ENCODE data around the gene CNDP1. TPM values are rescaled to one million over a fixed set of nuclear protein-coding genes. Genes with fewer than 3 reads are reported as not detected.

The CNDP1 gene
- total and polyA plus RNA-seq, 7 experiments from 2014 or later, result 0.12 to 0.34 (median 0.19) TPM; not detected in 4

DNA sequence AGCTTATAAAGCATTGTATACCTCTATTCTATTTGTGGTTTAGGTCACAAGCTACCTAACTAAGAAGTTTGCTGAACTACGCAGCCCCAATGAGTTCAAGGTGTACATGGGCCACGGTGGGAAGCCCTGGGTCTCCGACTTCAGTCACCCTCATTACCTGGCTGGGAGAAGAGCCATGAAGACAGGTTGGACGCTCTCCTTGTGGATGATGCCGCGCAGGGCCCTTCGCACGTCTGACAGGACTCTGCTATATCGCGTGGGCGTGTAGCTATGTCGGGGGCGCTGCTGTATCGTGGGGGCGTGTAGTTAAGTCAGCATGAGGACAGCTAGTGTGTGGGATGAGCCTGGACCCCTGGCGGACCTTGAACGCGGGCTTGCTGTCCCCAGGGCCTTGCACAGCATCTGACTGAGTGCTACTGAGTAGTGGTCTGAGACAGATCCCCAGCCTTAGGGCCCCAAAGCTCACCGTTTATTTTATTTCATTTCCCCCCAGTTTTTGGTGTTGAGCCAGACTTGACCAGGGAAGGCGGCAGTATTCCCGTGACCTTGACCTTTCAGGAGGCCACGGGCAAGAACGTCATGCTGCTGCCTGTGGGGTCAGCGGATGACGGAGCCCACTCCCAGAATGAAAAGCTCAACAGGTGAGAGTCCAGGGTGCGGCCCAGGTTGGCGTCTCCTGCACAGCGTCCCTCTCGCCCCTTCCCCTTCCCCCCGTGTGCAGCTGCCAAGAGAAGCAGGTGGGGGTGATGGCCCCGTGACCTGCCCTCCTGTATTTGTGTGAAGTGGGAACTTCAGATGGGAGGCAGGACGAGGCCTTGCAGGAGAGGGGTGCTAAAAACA lies 15.6 kb upstream of the CNDP1 start:
- POLR2A ChIA-PET, result no interaction called here
- DNase-seq (no peak), ATAC-seq (no peak)
- Histone ChIP-seq H3K4me3 (ENCODE audit: low read length) (no peak overlapping the region), H3K4me1 (ENCODE audit: control insufficient read depth in 2 of 2, insufficient read depth in 2 of 2, low read length in 2 of 2) (no peaks in the 10 kb centered on the region), H3K27me3 (ENCODE audit: control insufficient read depth in 2 of 2, insufficient read depth in 2 of 2, low read length in 2 of 2) (no peaks in the 10 kb centered on the region), H3K27ac (ENCODE audit: low read depth, low read length) (no peak overlapping the region), H3K36me3 (ENCODE audit: control insufficient read depth in 2 of 3, insufficient read depth in 3 of 3, low read length in 3 of 3) (peaks cover 0 to 78% (median 22%) of the 10 kb centered on the region in 3 experiments), H3K9me3 (ENCODE audit: control insufficient read depth in 2 of 3, low read length in 3 of 3) (no peaks in the 10 kb centered on the region)
- Mint-ChIP-seq H3K36me3 (peaks cover 14 to 72% (median 43%) of the 10 kb centered on the region in 5 donors), H3K9me3 (no peaks in the 10 kb centered on the region), H3K4me3 (no peak overlapping the region), H3K27me3 (no peaks in the 10 kb centered on the region), H3K27ac (peak overlapping the region in 2 of 9 donors; percentile 37 to 72), H3K4me1 (peaks cover 0 to 6% (median 0%) of the 10 kb centered on the region in 7 donors)
- intact Hi-C loops (cut with micrococcal nuclease), result no loop called here
- CTCF ChIA-PET, result no interaction called here

DNA sequence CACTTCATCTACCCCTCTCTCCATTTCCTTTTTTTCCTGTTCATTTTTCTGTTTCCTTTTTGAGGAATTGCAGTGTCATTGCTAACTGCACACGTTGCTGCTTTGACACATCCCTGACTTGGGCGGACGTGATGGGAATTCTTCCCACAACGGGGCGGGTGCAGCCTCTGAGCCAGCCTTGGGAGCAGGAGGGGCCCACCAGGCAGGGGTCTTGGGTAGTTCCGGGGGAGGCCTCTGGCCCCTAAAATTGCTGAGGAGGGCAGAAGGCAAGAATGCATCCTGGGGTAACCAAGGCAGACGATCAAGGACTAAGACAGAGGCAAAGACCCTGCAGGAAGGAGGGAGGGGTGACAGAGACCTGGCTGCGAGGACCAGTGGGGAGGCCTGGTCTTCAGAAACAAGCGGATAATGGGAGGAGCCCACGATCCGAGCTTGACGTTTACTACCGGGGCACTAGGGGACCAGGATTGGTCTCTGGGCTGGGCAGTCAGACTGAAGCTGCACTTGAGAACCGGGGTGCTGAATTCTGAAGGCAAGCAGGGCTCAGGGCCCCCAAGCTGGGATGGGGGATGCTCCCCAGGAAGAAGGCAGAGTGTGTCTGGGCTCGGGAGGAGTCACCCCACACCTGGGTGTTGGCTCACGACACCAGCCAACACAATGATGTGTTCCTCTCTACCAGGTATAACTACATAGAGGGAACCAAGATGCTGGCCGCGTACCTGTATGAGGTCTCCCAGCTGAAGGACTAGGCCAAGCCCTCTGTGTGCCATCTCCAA lies 14.8 kb upstream of the CNDP1 start:
- DNase-seq (no peak), ATAC-seq (no peak)
- no peaks in the 10 kb centered on the region for H3K27me3 ChIP-seq (ENCODE audit: control insufficient read depth in 2 of 2, insufficient read depth in 2 of 2, low read length in 2 of 2)
- POLR2A ChIA-PET, result no interaction called here
- Mint-ChIP-seq H3K4me3 (peak overlapping the region in 1 of 10 donors; percentile 20), H3K27me3 (no peaks in the 10 kb centered on the region), H3K4me1 (peaks cover 0 to 6% (median 0%) of the 10 kb centered on the region in 7 donors), H3K36me3 (peaks cover 14 to 71% (median 43%) of the 10 kb centered on the region in 5 donors), H3K9me3 (no peaks in the 10 kb centered on the region), H3K27ac (peak overlapping the region in 2 of 9 donors; percentile 33 to 37)
- no peaks in the 10 kb centered on the region for H3K4me1 ChIP-seq (ENCODE audit: control insufficient read depth in 2 of 2, insufficient read depth in 2 of 2, low read length in 2 of 2)
- intact Hi-C loops (cut with micrococcal nuclease), result no loop called here
- no peak overlapping the region for H3K4me3 ChIP-seq (ENCODE audit: low read length)
- no peaks in the 10 kb centered on the region for H3K9me3 ChIP-seq (ENCODE audit: control insufficient read depth in 2 of 3, low read length in 3 of 3)
- CTCF ChIA-PET, result no interaction called here
- H3K27ac ChIP-seq (ENCODE audit: low read depth, low read length), result no peak overlapping the region
- H3K36me3 ChIP-seq (ENCODE audit: control insufficient read depth in 2 of 3, insufficient read depth in 3 of 3, low read length in 3 of 3), result peaks cover 0 to 72% (median 20%) of the 10 kb centered on the region in 3 experiments

DNA sequence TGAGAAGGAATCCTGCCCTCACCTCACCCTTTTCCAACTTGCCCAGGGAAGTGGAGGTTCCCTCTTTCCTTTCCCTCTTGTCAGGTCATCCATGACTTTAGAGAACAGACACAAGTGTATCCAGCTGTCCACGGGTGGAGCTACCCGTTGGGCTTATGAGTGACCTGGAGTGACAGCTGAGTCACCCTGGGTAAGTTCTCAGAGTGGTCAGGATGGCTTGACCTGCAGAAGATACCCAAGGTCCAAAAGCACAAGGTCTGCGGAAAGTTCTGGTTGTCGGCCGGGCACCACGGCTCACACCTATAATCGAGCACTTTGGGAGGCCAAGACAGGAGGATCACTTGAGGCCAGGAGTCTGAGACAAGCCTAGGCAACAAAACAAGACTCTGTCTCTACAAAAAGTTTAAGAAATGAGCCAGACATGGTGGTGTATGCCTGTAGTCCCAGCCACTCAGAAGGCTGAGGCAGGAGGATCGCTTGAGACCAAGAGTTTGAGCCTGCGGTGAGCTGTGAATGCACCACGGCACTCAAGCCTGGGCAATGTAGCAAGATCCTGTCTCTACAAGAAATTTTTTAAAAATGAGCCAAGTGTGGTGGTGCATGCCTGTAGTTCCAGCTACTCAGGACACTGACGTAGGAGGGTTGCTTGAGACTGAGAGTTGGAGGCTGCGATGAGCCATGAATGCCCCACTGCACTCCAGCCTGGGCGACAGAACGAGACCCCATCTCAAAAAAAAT lies 14.0 kb upstream of the CNDP1 start:
- DNase-seq, result no peak
- ChIA-PET CTCF (no interaction called here), POLR2A (no interaction called here)
- peaks cover 14 to 63% (median 39%) of the 10 kb centered on the region in 5 donors for H3K36me3 Mint-ChIP-seq
- H3K27me3 ChIP-seq (ENCODE audit: control insufficient read depth in 2 of 2, insufficient read depth in 2 of 2, low read length in 2 of 2), result no peaks in the 10 kb centered on the region
- no peak for ATAC-seq
- no peaks in the 10 kb centered on the region for H3K27me3 Mint-ChIP-seq
- no peaks in the 10 kb centered on the region for H3K9me3 ChIP-seq (ENCODE audit: control insufficient read depth in 2 of 3, low read length in 3 of 3)
- no peaks in the 10 kb centered on the region for H3K9me3 Mint-ChIP-seq
- H3K4me1 Mint-ChIP-seq, result peaks cover 0 to 6% (median 0%) of the 10 kb centered on the region in 7 donors
- H3K4me3 Mint-ChIP-seq, result peak overlapping the region in 1 of 10 donors; percentile 20
- no peak overlapping the region for H3K27ac ChIP-seq (ENCODE audit: low read depth, low read length)
- H3K27ac Mint-ChIP-seq, result peak overlapping the region in 1 of 9 donors; percentile 5
- no peaks in the 10 kb centered on the region for H3K4me1 ChIP-seq (ENCODE audit: control insufficient read depth in 2 of 2, insufficient read depth in 2 of 2, low read length in 2 of 2)
- H3K4me3 ChIP-seq (ENCODE audit: low read length), result no peak overlapping the region
- intact Hi-C loops (cut with micrococcal nuclease), result no loop called here
- H3K36me3 ChIP-seq (ENCODE audit: control insufficient read depth in 2 of 3, insufficient read depth in 3 of 3, low read length in 3 of 3), result peaks cover 0 to 64% (median 15%) of the 10 kb centered on the region in 3 experiments

GRCh38 chr18:74521068-74521725 lies 13.1 kb upstream of the CNDP1 start:
- DNase-seq (no peak), ATAC-seq (no peak)
- Histone ChIP-seq H3K36me3 (ENCODE audit: control insufficient read depth in 2 of 3, insufficient read depth in 3 of 3, low read length in 3 of 3) (peaks cover 0 to 55% (median 15%) of the 10 kb centered on the region in 3 experiments), H3K4me3 (ENCODE audit: low read length) (no peak overlapping the region), H3K9me3 (ENCODE audit: control insufficient read depth in 2 of 3, low read length in 3 of 3) (no peaks in the 10 kb centered on the region), H3K27ac (ENCODE audit: low read depth, low read length) (no peak overlapping the region), H3K4me1 (ENCODE audit: control insufficient read depth in 2 of 2, insufficient read depth in 2 of 2, low read length in 2 of 2) (no peaks in the 10 kb centered on the region), H3K27me3 (ENCODE audit: control insufficient read depth in 2 of 2, insufficient read depth in 2 of 2, low read length in 2 of 2) (no peaks in the 10 kb centered on the region)
- Mint-ChIP-seq H3K27me3 (no peaks in the 10 kb centered on the region), H3K4me1 (peaks cover 0 to 6% (median 0%) of the 10 kb centered on the region in 7 donors), H3K36me3 (peaks cover 14 to 63% (median 39%) of the 10 kb centered on the region in 5 donors), H3K4me3 (no peak overlapping the region), H3K27ac (no peak overlapping the region), H3K9me3 (no peaks in the 10 kb centered on the region)
- ChIA-PET POLR2A (no interaction called here), CTCF (no interaction called here)
- intact Hi-C loops (cut with micrococcal nuclease), result no loop called here

GRCh38 chr18:74522635-74523548 lies 11.4 kb upstream of the CNDP1 start:
- CTCF ChIA-PET, result no interaction called here
- no peaks in the 10 kb centered on the region for H3K9me3 ChIP-seq (ENCODE audit: control insufficient read depth in 2 of 3, low read length in 3 of 3)
- peaks cover 0 to 39% (median 10%) of the 10 kb centered on the region in 3 experiments for H3K36me3 ChIP-seq (ENCODE audit: control insufficient read depth in 2 of 3, insufficient read depth in 3 of 3, low read length in 3 of 3)
- POLR2A ChIA-PET, result no interaction called here
- peaks cover 0 to 4% (median 0%) of the 10 kb centered on the region in 11 donors for H3K9me3 Mint-ChIP-seq
- intact Hi-C loops (cut with micrococcal nuclease), result no loop called here
- H3K4me3 ChIP-seq (ENCODE audit: low read length), result no peak overlapping the region
- H3K4me3 Mint-ChIP-seq, result no peak overlapping the region
- H3K4me1 ChIP-seq (ENCODE audit: control insufficient read depth in 2 of 2, insufficient read depth in 2 of 2, low read length in 2 of 2), result no peaks in the 10 kb centered on the region
- H3K36me3 Mint-ChIP-seq, result peaks cover 14 to 51% (median 33%) of the 10 kb centered on the region in 5 donors
- H3K27ac Mint-ChIP-seq, result no peak overlapping the region
- H3K27ac ChIP-seq (ENCODE audit: low read depth, low read length), result no peak overlapping the region
- DNase-seq (no peak), ATAC-seq (no peak)
- peaks cover 0 to 6% (median 0%) of the 10 kb centered on the region in 7 donors for H3K4me1 Mint-ChIP-seq
- H3K27me3 Mint-ChIP-seq, result peaks cover 0 to 12% (median 0%) of the 10 kb centered on the region in 5 donors
- H3K27me3 ChIP-seq (ENCODE audit: control insufficient read depth in 2 of 2, insufficient read depth in 2 of 2, low read length in 2 of 2), result no peaks in the 10 kb centered on the region

Measured in naive thymus-derived CD4-positive, alpha-beta T cell (primary cell).